ENCODE measurements around the gene OCRL. TPM values are rescaled to one million over a fixed set of nuclear protein-coding genes. Genes with fewer than 3 reads are reported as not detected.

OCRL gene
- total and polyA plus RNA-seq, 2 donors (not counting 1 experiment from before 2014, with no cell fraction given), result 23.0 to 32.1 TPM

GRCh38 chrX:129593137-129593536, 53.1 kb downstream of the OCRL start:
- H2AFZ ChIP-seq (ENCODE audit: low read length), result no peak overlapping the region
- H3K4me3 ChIP-seq (replicated peaks in 1 of 4; ENCODE audit: control extremely low read depth in 1 of 4, insufficient read depth in 1 of 4, low read depth in 3 of 4, low read length in 4 of 4), result no peak overlapping the region
- no peaks in the 10 kb centered on the region for H3K36me3 ChIP-seq (ENCODE audit: control insufficient read depth, insufficient read depth, low read length)
- H3K9ac ChIP-seq (ENCODE audit: insufficient read depth, low read length), result no peak overlapping the region
- DNase-seq (ENCODE audit: low read depth in 2 of 2), result peak; percentile 23 to 70
- H3K4me2 ChIP-seq (ENCODE audit: extremely low read depth, insufficient read depth, low read length), result no peak overlapping the region
- H3K27ac ChIP-seq (ENCODE audit: insufficient read depth, low read length), result no peak overlapping the region
- H3K4me1 ChIP-seq (ENCODE audit: control insufficient read depth, extremely low read depth, insufficient read depth, low read length), result no peaks in the 10 kb centered on the region
- no peak for TF ChIP-seq CTCF (conservative IDR thresholded peaks at IDR 0.05 in 1 of 2, IDR thresholded peaks at IDR 0.05 in 1 of 2; ENCODE audit: low read depth in 1 of 2, low read length in 2 of 2)
- no peak for TF ChIP-seq EZH2 (IDR thresholded peaks at IDR 0.05; ENCODE audit: low read length, missing control alignments)
- H3K27me3 ChIP-seq (ENCODE audit: control insufficient read depth, insufficient read depth, low read length), result no peaks in the 10 kb centered on the region
- no peaks in the 10 kb centered on the region for H4K20me1 ChIP-seq (ENCODE audit: control insufficient read depth, extremely low read depth, insufficient read depth, low read length)
- no peaks in the 10 kb centered on the region for H3K79me2 ChIP-seq (ENCODE audit: control insufficient read depth, insufficient read depth, low read length)
- H3K9me3 ChIP-seq (ENCODE audit: control insufficient read depth, insufficient read depth, low read depth, low read length), result no peaks in the 10 kb centered on the region

GRCh38 chrX:129594781-129595180, 54.7 kb downstream of the OCRL start:
- Histone ChIP-seq H3K4me1 (ENCODE audit: control insufficient read depth, extremely low read depth, insufficient read depth, low read length) (no peaks in the 10 kb centered on the region), H2AFZ (ENCODE audit: low read length) (no peak overlapping the region), H3K27ac (ENCODE audit: insufficient read depth, low read length) (no peak overlapping the region), H3K27me3 (ENCODE audit: control insufficient read depth, insufficient read depth, low read length) (no peaks in the 10 kb centered on the region), H3K4me2 (ENCODE audit: extremely low read depth, insufficient read depth, low read length) (no peak overlapping the region), H3K9ac (ENCODE audit: insufficient read depth, low read length) (no peak overlapping the region), H3K79me2 (ENCODE audit: control insufficient read depth, insufficient read depth, low read length) (no peaks in the 10 kb centered on the region), H3K9me3 (ENCODE audit: control insufficient read depth, insufficient read depth, low read depth, low read length) (no peaks in the 10 kb centered on the region), H3K36me3 (ENCODE audit: control insufficient read depth, insufficient read depth, low read length) (no peaks in the 10 kb centered on the region), H4K20me1 (ENCODE audit: control insufficient read depth, extremely low read depth, insufficient read depth, low read length) (no peaks in the 10 kb centered on the region), H3K4me3 (replicated peaks in 1 of 4; ENCODE audit: control extremely low read depth in 1 of 4, insufficient read depth in 1 of 4, low read depth in 3 of 4, low read length in 4 of 4) (no peak overlapping the region)
- TF ChIP-seq EZH2 (IDR thresholded peaks at IDR 0.05; ENCODE audit: low read length, missing control alignments) (no peak), CTCF (conservative IDR thresholded peaks at IDR 0.05 in 1 of 2, IDR thresholded peaks at IDR 0.05 in 1 of 2; ENCODE audit: low read depth in 1 of 2, low read length in 2 of 2) (no peak)
- no peak for DNase-seq (ENCODE audit: low read depth in 2 of 2)

- Histone ChIP-seq H3K36me3 (ENCODE audit: control insufficient read depth, insufficient read depth, low read length) (no peaks in the 10 kb centered on the region), H3K79me2 (ENCODE audit: control insufficient read depth, insufficient read depth, low read length) (no peaks in the 10 kb centered on the region), H4K20me1 (ENCODE audit: control insufficient read depth, extremely low read depth, insufficient read depth, low read length) (no peaks in the 10 kb centered on the region), H3K27me3 (ENCODE audit: control insufficient read depth, insufficient read depth, low read length) (no peaks in the 10 kb centered on the region), H3K27ac (ENCODE audit: insufficient read depth, low read length) (no peak overlapping the region), H3K4me1 (ENCODE audit: control insufficient read depth, extremely low read depth, insufficient read depth, low read length) (no peaks in the 10 kb centered on the region), H3K4me2 (ENCODE audit: extremely low read depth, insufficient read depth, low read length) (no peak overlapping the region), H3K4me3 (replicated peaks in 1 of 4; ENCODE audit: control extremely low read depth in 1 of 4, insufficient read depth in 1 of 4, low read depth in 3 of 4, low read length in 4 of 4) (no peak overlapping the region), H3K9ac (ENCODE audit: insufficient read depth, low read length) (no peak overlapping the region), H3K9me3 (ENCODE audit: control insufficient read depth, insufficient read depth, low read depth, low read length) (no peaks in the 10 kb centered on the region), H2AFZ (ENCODE audit: low read length) (no peak overlapping the region)
- no peak for DNase-seq (ENCODE audit: low read depth in 2 of 2)
- no peak for TF ChIP-seq CTCF (conservative IDR thresholded peaks at IDR 0.05 in 1 of 2, IDR thresholded peaks at IDR 0.05 in 1 of 2; ENCODE audit: low read depth in 1 of 2, low read length in 2 of 2)
- no peak for TF ChIP-seq EZH2 (IDR thresholded peaks at IDR 0.05; ENCODE audit: low read length, missing control alignments)
Measured at GRCh38 chrX:129596077-129596476, 56.0 kb downstream of the OCRL start.
